ENCODE measurements around the gene ZDHHC9. TPM values are rescaled to one million over a fixed set of nuclear protein-coding genes. Genes with fewer than 3 reads are reported as not detected.

The ZDHHC9 gene
- total and polyA plus RNA-seq, 2 of the 4 experiments (the other 2 are of a cell fraction) = 17.7 to 28.4 TPM

- Histone ChIP-seq H2AK5ac (ENCODE audit: low read depth, low read length) (no peak overlapping the region), H2BK5ac (ENCODE audit: low read depth, low read length, poor library complexity, severe bottlenecking) (no peak overlapping the region), H4K20me1 (ENCODE audit: insufficient read depth, low read length) (no peaks in the 10 kb centered on the region), H2AFZ (replicated peaks; ENCODE audit: low read length, poor library complexity) (no peak overlapping the region), H4K91ac (ENCODE audit: insufficient read depth, low read depth, low read length) (no peak overlapping the region), H2BK120ac (ENCODE audit: low read depth, low read length) (no peak overlapping the region), H3K4ac (ENCODE audit: low read depth, low read length) (no peak overlapping the region), H3K56ac (ENCODE audit: extremely low read depth, insufficient read depth, low read length) (no peak overlapping the region), H2BK20ac (ENCODE audit: low read depth, low read length) (no peak overlapping the region), H2AK9ac (replicated peaks; ENCODE audit: low read depth, low read length, poor library complexity) (no peak overlapping the region), H3K23ac (ENCODE audit: low read depth, low read length) (no peak overlapping the region), H2BK15ac (ENCODE audit: low read depth, low read length) (no peak overlapping the region), H3K18ac (ENCODE audit: low read depth, low read length) (no peak overlapping the region), H3K4me2 (ENCODE audit: low read depth, low read length) (no peak overlapping the region), H3K27me3 (ENCODE audit: control insufficient read depth, insufficient read depth, low read length) (peaks cover 14% of the 10 kb centered on the region), H3K4me3 (ENCODE audit: insufficient read depth, low read depth, low read length) (no peak overlapping the region), H3K36me3 (ENCODE audit: control insufficient read depth, insufficient read depth, low read length) (no peaks in the 10 kb centered on the region), H4K8ac (ENCODE audit: low read depth in 2 of 2, low read length in 2 of 2) (no peak overlapping the region), H3K9ac (ENCODE audit: low read depth, low read length) (no peak overlapping the region), H3K4me1 (ENCODE audit: control insufficient read depth, insufficient read depth, low read length) (no peaks in the 10 kb centered on the region), H3K9me3 (ENCODE audit: control insufficient read depth, insufficient read depth, low read length) (no peaks in the 10 kb centered on the region), H3K27ac (ENCODE audit: insufficient read depth, low read length) (no peak overlapping the region), H3K14ac (replicated peaks; ENCODE audit: low read depth, low read length) (no peak overlapping the region), H3K79me1 (ENCODE audit: low read depth in 1 of 2, low read length in 2 of 2) (no peaks in the 10 kb centered on the region), H4K5ac (ENCODE audit: low read depth, low read length) (no peak overlapping the region), H3K9me1 (ENCODE audit: insufficient read depth, low read length) (no peaks in the 10 kb centered on the region)
- CTCF ChIA-PET = no interaction called here
- no CpG with 5 or more reads among the region's 4 CpGs for WGBS, 2 experiments (ENCODE audit: extremely low coverage in 2 of 2, insufficient read length in 1 of 2)
- BruUV-seq (replicated peaks) = no TSS peak
- intact Hi-C loops (cut with micrococcal nuclease) = no loop called here
- dilution Hi-C loops (cut with HindIII; ENCODE audit: low sequenced_read_pairs, unreplicated experiment) = no loop called here
- TF ChIP-seq USF2 (IDR thresholded peaks at IDR 0.05; ENCODE audit: low read depth, low read length) = no peak
- no peak for TF ChIP-seq POLR2A (IDR thresholded peaks at IDR 0.05; ENCODE audit: low read depth, low read length)
- no peak for TF ChIP-seq BHLHE40 (IDR thresholded peaks at IDR 0.05; ENCODE audit: low read depth, low read length)
- TF ChIP-seq RCOR1 (IDR thresholded peaks at IDR 0.05; ENCODE audit: insufficient replicate concordance, low read length) = no peak
- no peak for TF ChIP-seq MAFK (IDR thresholded peaks at IDR 0.05; ENCODE audit: low read depth, low read length)
- DNase-seq (no peak), ATAC-seq (ENCODE audit: low read depth) (no peak)
- POLR2A ChIA-PET (ENCODE audit: unreplicated experiment) = no interaction called here
- in situ Hi-C loops (cut with MboI; ENCODE audit: low sequenced_read_pairs) = no loop called here
These were observed 69.8 kb downstream of the ZDHHC9 start for GRCh38 chrX:129773649-129774458.

Measured in IMR-90 (cell line).